Activated T-helper 1 cell treated with anti-CD3 and anti-CD28 coated beads, Interleukin-2, amount 50 U/mL, for 16 hours (primary cell): ENCODE data around the gene PGM5.

Experiments used
- DNase-seq, 2 donors: peaks; one replicate each; pipeline ENCODE4 v3.0.0-alpha.2; 2020; ENCODE audit warnings: low read depth in 1 of 2, low spot score in 1 of 2

PGM5 gene

GRCh38 chr9:68493958-68494577 is 137.7 kb downstream of the PGM5 start:
- no peak for DNase-seq

GRCh38 chr9:68495247-68495646 is 138.8 kb downstream of the PGM5 start:
- DNase-seq = no peak

DNA sequence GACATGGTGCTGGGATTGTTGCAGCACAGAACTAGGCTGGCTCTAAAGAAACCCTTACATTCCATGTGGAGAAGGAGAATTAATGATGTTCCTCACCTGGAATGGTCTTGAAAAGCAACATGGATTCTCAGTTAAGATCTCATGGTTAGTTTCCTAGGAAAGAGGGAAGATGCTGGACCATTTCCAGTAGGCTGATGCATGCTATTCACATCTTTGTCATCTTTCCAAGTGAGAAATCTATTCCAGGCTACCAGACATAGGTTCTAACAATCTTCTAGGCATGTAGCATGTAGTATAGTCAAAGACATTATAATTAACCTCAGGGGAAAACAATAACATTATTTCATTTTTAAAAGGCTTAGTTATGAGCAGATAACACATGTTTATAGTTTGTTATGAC is 139.9 kb downstream of the PGM5 start:
- DNase-seq = no peak

- DNase-seq = no peak
Observed at GRCh38 chr9:68497629-68498028, 141.2 kb downstream of the PGM5 start.

DNA sequence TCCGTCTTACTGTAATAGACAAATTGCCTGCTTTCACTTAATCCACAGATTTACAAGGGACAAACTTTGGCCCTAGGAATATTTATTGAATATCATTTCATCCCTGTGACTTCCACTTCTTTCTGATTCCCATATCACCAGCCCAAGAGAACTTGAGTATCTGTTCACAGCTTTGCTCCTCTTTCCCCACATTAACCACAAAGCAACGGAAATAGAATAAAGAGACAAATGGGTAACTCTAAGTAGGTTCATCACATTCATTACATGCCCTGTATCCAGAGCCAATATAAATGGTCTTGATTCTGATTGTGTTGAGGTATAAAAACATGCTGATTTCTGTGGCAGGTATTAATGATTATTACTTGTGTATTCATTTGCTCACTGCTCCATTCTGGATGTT is 142.4 kb downstream of the PGM5 start:
- DNase-seq = no peak

DNA sequence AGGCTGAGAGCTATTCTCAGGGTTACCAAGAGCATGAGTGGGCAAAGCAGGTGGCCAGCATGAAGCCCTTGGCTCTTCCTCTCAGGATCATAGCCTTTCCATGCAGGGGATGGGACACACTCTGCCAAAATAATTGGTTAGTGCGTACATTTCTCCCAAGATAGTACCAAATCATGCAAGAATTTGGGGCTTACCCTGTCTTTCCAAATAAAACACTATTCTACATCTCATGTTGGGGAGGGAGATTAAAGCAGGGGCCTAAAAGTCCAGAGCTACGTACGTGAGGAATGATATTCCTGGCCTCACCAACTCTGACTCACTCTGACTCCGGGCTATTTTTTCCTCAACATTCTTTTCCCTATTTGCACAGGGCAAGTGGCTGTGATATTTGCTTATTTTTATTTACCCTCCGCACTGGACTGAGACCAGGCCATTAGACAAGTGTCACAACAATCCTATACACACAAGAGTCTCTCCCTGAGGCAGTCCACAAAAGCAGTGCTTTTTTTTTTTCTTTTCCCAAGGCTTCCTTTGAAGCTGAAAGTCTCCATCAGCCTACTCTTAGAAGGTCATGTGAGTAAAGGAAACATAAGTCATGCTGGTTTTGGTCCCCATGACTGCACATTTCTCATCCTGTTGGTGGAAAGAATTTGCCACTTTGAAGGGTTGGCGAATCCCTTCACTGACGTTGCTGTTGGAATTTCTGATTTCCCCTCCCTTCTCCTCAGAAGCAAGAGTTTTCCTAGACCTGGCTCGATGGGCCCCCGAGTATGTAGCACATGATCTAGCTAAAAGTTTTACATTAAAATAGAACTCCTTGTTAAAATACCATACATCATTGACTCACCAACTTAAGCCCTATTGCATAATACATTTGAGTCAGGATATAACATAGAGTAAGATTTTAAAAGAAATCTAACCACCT is 144.3 kb downstream of the PGM5 start:
- DNase-seq = no peak

DNA sequence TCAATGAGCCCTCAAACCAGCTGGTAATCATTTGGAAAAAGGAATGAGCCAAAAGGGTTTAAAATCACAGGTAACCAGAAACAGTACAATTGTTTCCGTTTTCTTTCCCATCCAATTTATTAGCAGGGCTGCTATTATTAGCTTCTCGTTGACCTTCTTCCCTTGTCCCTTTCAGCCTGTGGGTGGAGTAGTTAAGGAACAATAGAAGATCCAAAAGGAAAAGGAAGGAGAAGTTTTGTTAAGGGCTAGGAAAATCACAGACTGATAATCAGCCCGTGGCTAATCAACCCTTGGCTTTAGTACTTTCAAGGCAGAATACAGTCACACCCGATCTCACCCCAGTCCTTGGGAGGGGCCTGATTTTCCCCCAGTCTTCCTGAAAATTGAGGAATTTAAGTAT is 145.9 kb downstream of the PGM5 start:
- no peak for DNase-seq

GRCh38 chr9:68505681-68506409 is 149.4 kb downstream of the PGM5 start:
- no peak for DNase-seq

GRCh38 chr9:68506551-68506950 is 150.1 kb downstream of the PGM5 start:
- DNase-seq = no peak

GRCh38 chr9:68507130-68507805 is 150.9 kb downstream of the PGM5 start:
- no peak for DNase-seq

DNA sequence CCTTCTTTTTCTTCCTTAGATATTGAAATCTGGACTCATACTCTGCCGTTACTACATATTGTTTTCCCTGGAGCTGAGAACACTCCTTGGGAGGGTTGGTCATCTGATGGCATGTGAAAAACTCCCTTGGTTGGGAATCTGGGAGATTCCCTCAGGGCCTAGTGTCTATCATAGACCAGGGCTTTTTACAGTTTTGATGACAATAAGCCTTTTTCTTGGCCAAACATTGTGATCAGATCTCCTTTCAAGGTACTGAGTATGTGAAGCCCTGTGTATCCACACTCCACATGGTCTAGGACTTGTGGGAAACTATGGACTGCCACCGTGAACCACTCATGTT is 151.4 kb downstream of the PGM5 start:
- no peak for DNase-seq

DNA sequence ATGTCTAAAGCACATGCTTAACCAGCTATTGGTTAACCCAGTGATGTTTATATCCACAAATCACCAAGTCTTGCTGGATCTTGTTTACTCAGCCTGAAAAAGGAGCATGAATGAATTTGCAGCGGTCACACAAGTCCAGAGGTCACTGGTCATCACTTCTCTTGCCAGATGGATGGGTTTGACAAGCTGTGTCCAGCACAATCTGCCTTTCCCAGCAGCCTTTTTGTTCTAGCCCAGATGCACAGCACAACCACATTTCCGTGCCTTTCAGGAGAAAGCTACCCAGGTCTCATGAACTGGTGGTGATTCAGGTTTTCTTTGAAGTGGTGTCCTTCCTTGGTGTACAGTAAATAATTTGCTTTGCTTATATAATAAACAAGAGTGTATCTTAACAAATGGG is 152.1 kb downstream of the PGM5 start:
- DNase-seq = no peak

DNA sequence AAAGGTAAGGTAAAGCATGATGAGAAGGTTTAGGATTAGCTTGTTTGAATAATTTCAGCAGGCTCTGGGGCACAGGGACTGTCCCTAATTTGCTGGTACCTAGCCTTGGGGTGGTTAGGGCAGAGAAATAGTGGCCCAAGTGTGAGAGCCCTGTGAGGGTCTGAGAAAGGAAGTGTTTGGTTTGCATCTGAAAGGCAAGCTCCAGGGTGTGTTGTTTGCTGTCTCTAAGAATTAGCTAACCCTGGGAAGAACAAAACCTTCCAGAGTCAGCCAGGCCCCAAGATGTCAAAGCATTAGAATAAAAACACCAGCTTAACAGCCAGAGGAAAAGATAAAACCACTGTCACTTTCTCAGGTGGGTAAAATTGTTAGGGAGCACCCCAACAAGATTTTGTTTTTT is 153.3 kb downstream of the PGM5 start:
- DNase-seq = no peak

DNA sequence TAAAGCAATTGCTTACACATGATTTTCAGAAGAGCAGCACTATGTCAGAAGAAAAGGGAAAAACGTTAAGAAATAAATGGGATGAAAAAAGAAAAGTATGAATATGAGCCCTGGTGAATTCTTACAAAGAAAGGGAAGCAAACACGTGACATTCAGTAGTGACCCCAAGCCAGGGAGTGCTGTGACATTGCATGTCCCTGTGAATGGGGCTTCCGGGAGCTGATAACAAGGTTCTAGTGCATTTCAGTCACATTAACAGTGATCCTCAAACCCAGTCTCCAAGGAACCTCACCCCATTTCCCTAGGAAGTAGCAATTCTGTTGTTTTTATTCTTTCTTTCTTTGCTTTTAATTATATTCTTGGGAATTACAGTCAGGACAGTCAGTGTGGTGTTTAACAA is 157.0 kb downstream of the PGM5 start:
- no peak for DNase-seq

- no peak for DNase-seq
Observed at GRCh38 chr9:68513981-68514380, 157.6 kb downstream of the PGM5 start.

DNA sequence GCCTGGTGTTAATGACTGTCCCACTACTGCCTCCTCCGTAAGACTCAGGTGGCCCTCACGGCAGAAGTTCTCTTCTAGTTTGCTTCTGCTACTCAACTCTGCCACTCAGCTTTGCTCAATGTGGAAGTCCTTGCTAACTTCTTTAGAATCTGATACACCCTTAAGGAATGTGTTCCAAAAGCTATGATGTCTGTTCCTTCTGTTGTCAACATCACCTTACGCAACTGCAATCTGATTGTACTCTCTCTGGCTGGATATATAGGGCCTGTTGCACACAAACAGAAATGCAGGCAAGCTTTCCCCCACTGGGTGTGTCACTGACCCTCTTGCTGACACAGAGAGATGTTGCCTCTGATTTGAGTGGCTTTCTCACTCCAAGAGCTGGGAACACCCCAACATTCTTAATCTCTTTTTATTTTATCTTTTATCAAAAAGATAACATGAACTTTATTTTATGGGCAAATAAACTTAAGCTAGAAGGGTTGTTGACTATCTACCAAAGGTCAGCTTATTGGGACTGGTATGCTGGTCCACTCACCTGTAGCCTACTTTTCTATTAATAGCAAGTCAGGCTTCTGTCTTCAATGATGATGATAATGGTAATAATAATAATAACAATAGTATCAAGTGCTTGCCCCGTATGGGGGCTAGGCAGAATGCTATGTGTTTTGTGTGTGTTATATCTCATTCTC is 159.1 kb downstream of the PGM5 start:
- DNase-seq = no peak

DNA sequence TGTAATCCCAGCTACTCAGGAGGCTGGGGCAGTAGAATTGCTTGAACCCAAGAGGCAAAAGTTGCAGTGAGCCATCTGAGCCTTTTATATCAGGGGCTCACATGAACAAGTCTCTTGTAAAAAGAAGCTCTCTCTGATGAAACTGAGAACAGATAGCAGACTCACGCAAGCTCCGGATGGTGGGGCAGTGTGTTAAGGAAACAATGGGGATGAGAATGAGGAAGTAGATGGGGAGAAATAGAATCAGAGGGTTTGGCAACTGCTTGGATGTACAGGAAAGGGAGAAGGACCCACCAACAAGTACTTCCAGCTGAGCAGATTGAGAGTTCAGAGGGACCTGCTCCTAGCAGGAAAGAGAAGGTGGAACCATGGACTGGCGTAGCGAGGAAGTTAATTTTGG is 165.7 kb downstream of the PGM5 start:
- no peak for DNase-seq

GRCh38 chr9:68522954-68523353 is 166.5 kb downstream of the PGM5 start:
- DNase-seq = no peak

- DNase-seq = no peak
Observed at GRCh38 chr9:68523367-68523936, 167.0 kb downstream of the PGM5 start.

GRCh38 chr9:68530618-68531017 is 174.2 kb downstream of the PGM5 start:
- no peak for DNase-seq

DNA sequence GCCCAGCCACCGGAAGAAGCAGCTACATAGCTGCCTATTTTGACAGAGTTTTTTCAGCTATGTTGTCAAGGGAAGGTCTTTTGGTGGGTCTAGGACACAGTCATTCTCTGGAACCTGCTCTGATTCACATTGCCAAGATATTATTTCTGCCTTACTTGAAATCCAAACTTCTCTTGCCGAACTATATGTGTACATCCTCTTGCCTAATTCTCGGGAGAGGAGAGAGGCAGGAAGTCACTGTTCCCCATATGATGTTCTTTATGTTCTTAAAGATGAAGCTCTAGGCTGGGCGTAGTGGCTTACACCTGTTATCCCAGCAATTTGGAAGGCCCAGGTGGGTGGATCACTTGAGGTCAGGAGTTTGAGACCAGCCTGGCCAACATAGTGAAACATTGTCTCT is 175.7 kb downstream of the PGM5 start:
- DNase-seq = no peak
